GM21390 (cell line): Measurements from ENCODE around the gene PCDHGB3.
A peak's percentile ranks its signal among the peaks of the same experiment; 100 is the strongest.

Experiments
- ATAC-seq: cut with Tn5 transposase; IDR thresholded peaks from one replicate; pipeline ENCODE4 v1.9.1; 2021; ENCODE audit not compliant: unreplicated experiment

The PCDHGB3 gene

GRCh38 chr5:141417494-141418172 lies 47.6 kb downstream of the PCDHGB3 start, which contains the start of gene PCDHGB7:
Gene PCDHGB7, plus strand, starts transcription at chr5:141417677. Its CDS starts 183 bp downstream, at chr5:141417860.
- peak; percentile 86 for ATAC-seq

- ATAC-seq, result no peak
Observed at GRCh38 chr5:141419074-141419880, 49.2 kb downstream of the PCDHGB3 start.

- no peak for ATAC-seq
Observed at GRCh38 chr5:141420855-141421488, 50.9 kb downstream of the PCDHGB3 start, which contains the start of gene PCDHGA11. Gene PCDHGA11, plus strand, starts transcription at chr5:141421051. Its CDS starts 177 bp downstream, at chr5:141421228.

GRCh38 chr5:141421489-141421855 lies 51.4 kb downstream of the PCDHGB3 start:
- no peak for ATAC-seq
